Measurements from ENCODE around the gene FAM222A.

The FAM222A gene

GRCh38 chr12:109779382-109779781 is 65.8 kb downstream of the FAM222A start (continued):
- no peak for TF ChIP-seq ZNF776 (tag by site-specific recombination; IDR thresholded peaks at IDR 0.05; ENCODE audit: borderline replicate concordance)
- no peak for TF ChIP-seq ZNF23 (tag by site-specific recombination; IDR thresholded peaks at IDR 0.05; ENCODE audit: borderline replicate concordance)

GRCh38 chr12:109781668-109782325 is 68.2 kb downstream of the FAM222A start:
- CTCF ChIA-PET: interaction anchor here (1.0 to 1.3 kb wide), 2 partner anchors 63 to 184 kb away, joined by 3 read pairs; no protein-coding TSS in a partner anchor
- no peaks in the 10 kb centered on the region for H3K9me3 ChIP-seq (ENCODE audit: control insufficient read depth, insufficient read depth, low read depth, low read length)
- no peaks in the 10 kb centered on the region for H3K36me3 ChIP-seq (ENCODE audit: control insufficient read depth in 2 of 2, insufficient read depth in 1 of 2, low read length in 2 of 2)
- no peak overlapping the region for H3K27ac ChIP-seq (ENCODE audit: extremely low read depth, low read depth, low read length)
- no peaks in the 10 kb centered on the region for H3K4me1 ChIP-seq (ENCODE audit: control insufficient read depth, insufficient read depth, low read length)
- H3K4me3 ChIP-seq (ENCODE audit: low read depth, low read length): no peak overlapping the region
- POLR2A ChIA-PET: interaction anchor here (1.2 kb wide), 1 partner anchor 9 kb away, joined by 3 read pairs; no protein-coding TSS in a partner anchor
- TF ChIP-seq ZNF416 (tag by site-specific recombination; IDR thresholded peaks at IDR 0.05): no peak
- peak; percentile 33 for TF ChIP-seq SETDB1 (IDR thresholded peaks at IDR 0.05; ENCODE audit: insufficient read length, low read length)

GRCh38 chr12:109782326-109782703 is 68.7 kb downstream of the FAM222A start:
- Histone ChIP-seq H3K36me3 (ENCODE audit: control insufficient read depth in 2 of 2, insufficient read depth in 1 of 2, low read length in 2 of 2) (no peaks in the 10 kb centered on the region), H3K27ac (ENCODE audit: extremely low read depth, low read depth, low read length) (no peak overlapping the region), H3K4me1 (ENCODE audit: control insufficient read depth, insufficient read depth, low read length) (no peaks in the 10 kb centered on the region), H3K4me3 (ENCODE audit: low read depth, low read length) (no peak overlapping the region), H3K9me3 (ENCODE audit: control insufficient read depth, insufficient read depth, low read depth, low read length) (no peaks in the 10 kb centered on the region)
- POLR2A ChIA-PET: interaction anchor here (1.2 kb wide), 1 partner anchor 9 kb away, joined by 3 read pairs; no protein-coding TSS in a partner anchor
- peak; percentile 68 for TF ChIP-seq ZIC2 (tag by site-specific recombination; IDR thresholded peaks at IDR 0.05)
- no peak for TF ChIP-seq RBAK (tag by site-specific recombination; IDR thresholded peaks at IDR 0.05)
- CTCF ChIA-PET: interaction anchor here (1.0 to 1.3 kb wide), 2 partner anchors 63 to 184 kb away, joined by 3 read pairs; no protein-coding TSS in a partner anchor

- ChIA-PET CTCF (no interaction called here), POLR2A (no interaction called here)
Measured at GRCh38 chr12:109783135-109783964, 69.7 kb downstream of the FAM222A start.

More at GRCh38 chr12:109783135-109783964, 69.7 kb downstream of the FAM222A start:
- TF ChIP-seq ZNF157 (tag by site-specific recombination; IDR thresholded peaks at IDR 0.05) (no peak), TRIM28 (IDR thresholded peaks at IDR 0.05; ENCODE audit: borderline replicate concordance, low read length) (no peak), ZNF664 (tag by site-specific recombination; IDR thresholded peaks at IDR 0.05) (no peak), SALL2 (tag by site-specific recombination; IDR thresholded peaks at IDR 0.05; ENCODE audit: borderline replicate concordance) (no peak), ZSCAN16 (tag by site-specific recombination; IDR thresholded peaks at IDR 0.05) (no peak), ZNF600 (tag by site-specific recombination; IDR thresholded peaks at IDR 0.05) (no peak), ZFP41 (tag by site-specific recombination; IDR thresholded peaks at IDR 0.05; ENCODE audit: borderline replicate concordance) (no peak), ZNF112 (tag by site-specific recombination; IDR thresholded peaks at IDR 0.05) (no peak), SP7 (tag by site-specific recombination; IDR thresholded peaks at IDR 0.05) (no peak), ZNF433 (tag by site-specific recombination; IDR thresholded peaks at IDR 0.05; ENCODE audit: low read depth) (no peak), ZBTB17 (tag by site-specific recombination; IDR thresholded peaks at IDR 0.05) (no peak), ZNF416 (tag by site-specific recombination; IDR thresholded peaks at IDR 0.05) (no peak), ZNF211 (tag by site-specific recombination; IDR thresholded peaks at IDR 0.05; ENCODE audit: low read depth) (no peak), ZSCAN4 (tag by site-specific recombination; IDR thresholded peaks at IDR 0.05) (no peak), ZNF221 (tag by site-specific recombination; IDR thresholded peaks at IDR 0.05; ENCODE audit: borderline replicate concordance) (no peak), ZNF501 (tag by site-specific recombination; IDR thresholded peaks at IDR 0.05) (no peak), ZNF677 (tag by site-specific recombination; IDR thresholded peaks at IDR 0.05) (no peak), SP2 (tag by site-specific recombination; IDR thresholded peaks at IDR 0.05) (no peak), ZNF510 (tag by site-specific recombination; IDR thresholded peaks at IDR 0.05; ENCODE audit: insufficient replicate concordance) (no peak), ZNF354C (tag by site-specific recombination; IDR thresholded peaks at IDR 0.05; ENCODE audit: borderline replicate concordance, low read depth) (no peak)
- H3K36me3 ChIP-seq (ENCODE audit: control insufficient read depth in 2 of 2, insufficient read depth in 1 of 2, low read length in 2 of 2): peaks cover 0 to 4% of the 10 kb centered on the region in 2 experiments; a peak in 1 of 3 replicates
- H3K27ac ChIP-seq (ENCODE audit: extremely low read depth, low read depth, low read length): no peak overlapping the region
- H3K4me3 ChIP-seq (ENCODE audit: low read depth, low read length): no peak overlapping the region
- H3K9me3 ChIP-seq (ENCODE audit: control insufficient read depth, insufficient read depth, low read depth, low read length): no peaks in the 10 kb centered on the region
- H3K4me1 ChIP-seq (ENCODE audit: control insufficient read depth, insufficient read depth, low read length): no peaks in the 10 kb centered on the region

Data from HEK293 (cell line).